ENCODE measurements around the gene TMEM163. TPM values are rescaled to one million over a fixed set of nuclear protein-coding genes. Genes with fewer than 3 reads are reported as not detected.

TMEM163 gene
- total and polyA plus RNA-seq, 2 of the 13 experiments (the other 11 are each of a cell fraction or from before 2014, with no cell fraction given) = 0.05 TPM; not detected in 1

- Histone ChIP-seq H3K9me3 (ENCODE audit: low read length) (no peaks in the 10 kb centered on the region), H3K9ac (ENCODE audit: insufficient read depth, low read depth, low read length) (no peak overlapping the region), H2AFZ (ENCODE audit: low read length) (no peak overlapping the region), H4K20me1 (ENCODE audit: insufficient read depth, low read length) (0 out of 2 replicates have a peak, but pooled peaks cover 6% of the 10 kb centered on the region), H3K4me1 (ENCODE audit: insufficient read depth, low read length) (peaks cover 65% of the 10 kb centered on the region), H3K79me2 (ENCODE audit: insufficient read depth, low read length) (peaks cover 56% of the 10 kb centered on the region), H3K36me3 (replicated peaks in 1 of 2; ENCODE audit: control insufficient read depth in 1 of 2, insufficient read depth in 2 of 2, low read length in 2 of 2) (peaks cover 49 to 87% of the 10 kb centered on the region in 2 experiments), H3K27ac (ENCODE audit: extremely low read length, insufficient read depth, low read length) (peak overlapping the region; percentile 56), H3K27me3 (ENCODE audit: control insufficient read depth in 1 of 2, insufficient read depth in 2 of 2, low read length in 2 of 2) (no peaks in the 10 kb centered on the region), H3K4me3 (replicated peaks in 1 of 3; ENCODE audit: insufficient read depth in 1 of 3, low read depth in 2 of 3, low read length in 3 of 3) (no peak overlapping the region), H3K4me2 (ENCODE audit: low read depth, low read length) (no peak overlapping the region)
- FAIRE-seq = no peak
- no peak for ATAC-seq
- TF ChIP-seq ZBTB33 (CRISPR knock-in tag; IDR thresholded peaks at IDR 0.05) (peak; percentile 86), KDM3A (CRISPR knock-in tag; IDR thresholded peaks at IDR 0.05; ENCODE audit: low read depth) (no peak), EEA1 (CRISPR knock-in tag; IDR thresholded peaks at IDR 0.05; ENCODE audit: borderline replicate concordance) (no peak), ZNF792 (CRISPR knock-in tag; IDR thresholded peaks at IDR 0.05) (no peak)
- no peak for DNase-seq (ENCODE audit: low spot score)
- POLR2A ChIA-PET = interaction anchor here (0.9 to 4.3 kb wide), 2 partner anchors 18 to 22 kb away, joined by 3 to 26 read pairs; no protein-coding TSS in a partner anchor
- BruUV-seq (replicated peaks) = no TSS peak
- intact Hi-C loops (cut with micrococcal nuclease; ENCODE audit: unreplicated experiment) = loop anchor here (2.0 to 5.0 kb wide), 2 partner anchors 17 to 317 kb away; no protein-coding TSS in a partner anchor
- in situ Hi-C loops (cut with HindIII; ENCODE audit: extremely low pct_ligation_motif_present, low pct_unique_long_range_greater_than_20kb) = no loop called here
- WGBS (ENCODE audit: low lambda C conversion rate) = 97% methylated on average over 6 of the region's 6 CpGs
- CTCF ChIA-PET (ENCODE audit: low intra/inter-chr PET ratio, low total read pairs) = no interaction called here
Observed at GRCh38 chr2:134433979-134434378, 284.8 kb downstream of the TMEM163 start.

- CTCF ChIA-PET (ENCODE audit: low intra/inter-chr PET ratio, low total read pairs) = interaction anchor here (1.7 kb wide), 1 partner anchor 17 kb away, joined by 8 read pairs; no protein-coding TSS in a partner anchor
- H3K27ac ChIP-seq (ENCODE audit: extremely low read length, insufficient read depth, low read length) = peak overlapping the region; percentile 56
- no TSS peak for BruUV-seq (replicated peaks)
- peak; percentile 12; the same call in 1 of the 2 replicates for TF ChIP-seq TSC22D2 (CRISPR knock-in tag; IDR thresholded peaks at IDR 0.05; ENCODE audit: borderline replicate concordance)
- TF ChIP-seq CEBPG (CRISPR knock-in tag; IDR thresholded peaks at IDR 0.05) = 0 out of 2 replicates have a peak, but pooled peaks have one; percentile 35
- TF ChIP-seq SOX13 (IDR thresholded peaks at IDR 0.05) = no peak
- TF ChIP-seq SOX13 (CRISPR knock-in tag; conservative IDR thresholded peaks at IDR 0.05 in 1 of 2, IDR thresholded peaks at IDR 0.05 in 1 of 2) = no peak
- peak; percentile 27 for TF ChIP-seq AGO2 (optimal IDR thresholded peaks at IDR 0.05; ENCODE audit: low read depth, low read length)
- TF ChIP-seq SNAPC4 (CRISPR knock-in tag; IDR thresholded peaks at IDR 0.05) = 0 out of 2 replicates have a peak, but pooled peaks have one; percentile 11
Observed at GRCh38 chr2:134433469-134433868, 285.3 kb downstream of the TMEM163 start.

More at GRCh38 chr2:134433469-134433868, 285.3 kb downstream of the TMEM163 start:
- Histone ChIP-seq H3K9ac (ENCODE audit: insufficient read depth, low read depth, low read length) (no peak overlapping the region; the same call in 1 of the 2 replicates), H3K9me3 (ENCODE audit: low read length) (no peaks in the 10 kb centered on the region), H3K79me2 (ENCODE audit: insufficient read depth, low read length) (peaks cover 53% of the 10 kb centered on the region), H3K4me3 (replicated peaks in 1 of 3; ENCODE audit: insufficient read depth in 1 of 3, low read depth in 2 of 3, low read length in 3 of 3) (no peak overlapping the region), H3K4me2 (ENCODE audit: low read depth, low read length) (peak overlapping the region; percentile 47; the same call in 1 of the 2 replicates), H3K27me3 (ENCODE audit: control insufficient read depth in 1 of 2, insufficient read depth in 2 of 2, low read length in 2 of 2) (no peaks in the 10 kb centered on the region), H3K4me1 (ENCODE audit: insufficient read depth, low read length) (peaks cover 65% of the 10 kb centered on the region), H2AFZ (ENCODE audit: low read length) (no peak overlapping the region), H4K20me1 (ENCODE audit: insufficient read depth, low read length) (0 out of 2 replicates have a peak, but pooled peaks cover 3% of the 10 kb centered on the region), H3K36me3 (replicated peaks in 1 of 2; ENCODE audit: control insufficient read depth in 1 of 2, insufficient read depth in 2 of 2, low read length in 2 of 2) (peaks cover 48 to 87% of the 10 kb centered on the region in 2 experiments)
- WGBS (ENCODE audit: low lambda C conversion rate) = 65% methylated on average over 7 of the region's 7 CpGs
- DNase-seq (ENCODE audit: low spot score) (no peak), FAIRE-seq (no peak), ATAC-seq (no peak)
- POLR2A ChIA-PET = interaction anchor here (0.9 to 4.3 kb wide), 2 partner anchors 18 to 22 kb away, joined by 3 to 26 read pairs; no protein-coding TSS in a partner anchor
- in situ Hi-C loops (cut with HindIII; ENCODE audit: extremely low pct_ligation_motif_present, low pct_unique_long_range_greater_than_20kb) (no loop called here), intact Hi-C loops (cut with micrococcal nuclease; ENCODE audit: unreplicated experiment) (loop anchor here (2.0 to 5.0 kb wide), 2 partner anchors 17 to 316 kb away; no protein-coding TSS in a partner anchor)

Data from HepG2 (cell line).